GM19452 (cell line): ENCODE results near the gene CCDC70.
A peak's percentile ranks its signal among the peaks of the same experiment; 100 is the strongest.
"Not testable (repeated sequence)": the region's sequence is repeated elsewhere in the genome, so short reads cannot be mapped to it uniquely, and the experiment has no call there.

Experiments used
- ATAC-seq: cut with Tn5 transposase; IDR thresholded peaks from one replicate; pipeline ENCODE4 v1.9.1; 2021; ENCODE audit not compliant: unreplicated experiment

The CCDC70 gene

GRCh38 chr13:51861723-51862300 lies at the start of gene CCDC70:
Gene CCDC70, plus strand, starts transcription at chr13:51861969. Its CDS starts 3,443 bp downstream, at chr13:51865412.
- ATAC-seq, result no peak

- ATAC-seq, result no peak
Measured at GRCh38 chr13:51814071-51814470, 47.7 kb upstream of the CCDC70 start.

- peak; percentile 72 for ATAC-seq
Measured at GRCh38 chr13:51814825-51815650, 46.7 kb upstream of the CCDC70 start.

GRCh38 chr13:51815848-51816247 lies 45.9 kb upstream of the CCDC70 start:
- no peak for ATAC-seq

GRCh38 chr13:51816604-51817249 lies 45.0 kb upstream of the CCDC70 start:
- ATAC-seq, result no peak

- no peak for ATAC-seq
Measured at GRCh38 chr13:51817717-51818116, 44.1 kb upstream of the CCDC70 start.

- no peak for ATAC-seq
Measured at GRCh38 chr13:51818276-51818675, 43.5 kb upstream of the CCDC70 start.

- ATAC-seq, result no peak
Measured at GRCh38 chr13:51818781-51819511, 42.8 kb upstream of the CCDC70 start.

- ATAC-seq, result no peak
Measured at GRCh38 chr13:51819544-51819943, 42.2 kb upstream of the CCDC70 start.

- ATAC-seq, result no peak
Measured at GRCh38 chr13:51820016-51820597, 41.7 kb upstream of the CCDC70 start.

GRCh38 chr13:51821606-51822005 lies 40.2 kb upstream of the CCDC70 start:
- no peak for ATAC-seq

GRCh38 chr13:51822106-51822815 lies 39.5 kb upstream of the CCDC70 start:
- no peak for ATAC-seq

GRCh38 chr13:51823359-51823758 lies 38.4 kb upstream of the CCDC70 start:
- no peak for ATAC-seq

- no peak for ATAC-seq
Measured at GRCh38 chr13:51823863-51824262, 37.9 kb upstream of the CCDC70 start.

- ATAC-seq, result not testable (repeated sequence)
Measured at GRCh38 chr13:51824712-51825111, 37.1 kb upstream of the CCDC70 start.

GRCh38 chr13:51825165-51825592 lies 36.6 kb upstream of the CCDC70 start:
- no peak for ATAC-seq

GRCh38 chr13:51825681-51826254 lies 36.0 kb upstream of the CCDC70 start:
- ATAC-seq, result no peak

GRCh38 chr13:51826606-51827005 lies 35.2 kb upstream of the CCDC70 start:
- ATAC-seq, result no peak

GRCh38 chr13:51827254-51827653 lies 34.5 kb upstream of the CCDC70 start:
- no peak for ATAC-seq
